Stomach (tissue), 4 donors: ENCODE measurements around the gene RBMXL2.

ENCODE experiments used
- EP300 ChIP-seq: sonication (generic); formaldehyde crosslinking; IDR thresholded peaks from one replicate; pipeline ENCODE4 v1.6.1; 2017; ENCODE audit warnings: antibody characterized with exemption
- TF ChIP-seq, protein P1 (sequence below), 7 experiments: fragments of 450-650 bp in 4 of 7; fragments of 200-600 bp in 3 of 7; sonication (generic) in 3 of 7; IDR thresholded peaks; one replicate each; pipeline ENCODE4 v1.5.1; 2016 to 2019; ENCODE audit warnings: antibody characterized with exemption in 7 of 7, control low read depth in 2 of 7, mild to moderate bottlenecking in 1 of 7

- no peak for TF ChIP-seq EP300
- TF ChIP-seq, protein P1, sequence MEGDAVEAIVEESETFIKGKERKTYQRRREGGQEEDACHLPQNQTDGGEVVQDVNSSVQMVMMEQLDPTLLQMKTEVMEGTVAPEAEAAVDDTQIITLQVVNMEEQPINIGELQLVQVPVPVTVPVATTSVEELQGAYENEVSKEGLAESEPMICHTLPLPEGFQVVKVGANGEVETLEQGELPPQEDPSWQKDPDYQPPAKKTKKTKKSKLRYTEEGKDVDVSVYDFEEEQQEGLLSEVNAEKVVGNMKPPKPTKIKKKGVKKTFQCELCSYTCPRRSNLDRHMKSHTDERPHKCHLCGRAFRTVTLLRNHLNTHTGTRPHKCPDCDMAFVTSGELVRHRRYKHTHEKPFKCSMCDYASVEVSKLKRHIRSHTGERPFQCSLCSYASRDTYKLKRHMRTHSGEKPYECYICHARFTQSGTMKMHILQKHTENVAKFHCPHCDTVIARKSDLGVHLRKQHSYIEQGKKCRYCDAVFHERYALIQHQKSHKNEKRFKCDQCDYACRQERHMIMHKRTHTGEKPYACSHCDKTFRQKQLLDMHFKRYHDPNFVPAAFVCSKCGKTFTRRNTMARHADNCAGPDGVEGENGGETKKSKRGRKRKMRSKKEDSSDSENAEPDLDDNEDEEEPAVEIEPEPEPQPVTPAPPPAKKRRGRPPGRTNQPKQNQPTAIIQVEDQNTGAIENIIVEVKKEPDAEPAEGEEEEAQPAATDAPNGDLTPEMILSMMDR (IDR thresholded peaks at IDR 0.05): no peak
Observed at GRCh38 chr11:7056828-7057513, 31.8 kb upstream of the RBMXL2 start.
